ENCODE results near the gene EQTN. TPM values are rescaled to one million over a fixed set of nuclear protein-coding genes. Genes with fewer than 3 reads are reported as not detected.

The EQTN gene
- total and polyA plus RNA-seq, 10 of the 15 experiments (the other 5 are each of a cell fraction or from before 2014, with no cell fraction given): not detected

- TF ChIP-seq ZBTB11 (CRISPR knock-in tag; IDR thresholded peaks at IDR 0.05) (no peak), BHLHE40 (IDR thresholded peaks at IDR 0.05; ENCODE audit: borderline replicate concordance in 1 of 2, low read depth in 2 of 2, low read length in 1 of 2) (no peak), RB1 (IDR thresholded peaks at IDR 0.05; ENCODE audit: borderline replicate concordance) (no peak), MYC (IDR thresholded peaks at IDR 0.05; ENCODE audit: insufficient read depth, insufficient read length, insufficient replicate concordance, low read length, severe bottlenecking) (no peak), EZH2 (IDR thresholded peaks at IDR 0.05; ENCODE audit: borderline replicate concordance, control insufficient read depth, low read depth, low read length) (no peak), ZZZ3 (IDR thresholded peaks at IDR 0.05; ENCODE audit: control insufficient read depth, insufficient read length, low read depth) (no peak)
Observed at GRCh38 chr9:27292659-27293405, 4.1 kb downstream of the EQTN start (continued).

GRCh38 chr9:27291292-27291691 lies 5.7 kb downstream of the EQTN start:
- Histone ChIP-seq H3K27me3 (replicated peaks in 1 of 2; ENCODE audit: control insufficient read depth in 2 of 2, insufficient read depth in 2 of 2, low read length in 1 of 2) (no peaks in the 10 kb centered on the region; a peak in 2 of 4 replicates), H4K20me1 (ENCODE audit: control insufficient read depth, insufficient read depth) (no peaks in the 10 kb centered on the region), H3K36me3 (ENCODE audit: control insufficient read depth in 2 of 2, insufficient read depth in 2 of 2, low read length in 1 of 2) (no peaks in the 10 kb centered on the region), H3K9me3 (replicated peaks; ENCODE audit: control insufficient read depth, insufficient read depth, low read length) (no peaks in the 10 kb centered on the region), H3K79me2 (ENCODE audit: control insufficient read depth, insufficient read depth, low read length) (no peaks in the 10 kb centered on the region), H3K9ac (ENCODE audit: control insufficient read depth, insufficient read depth, low read length) (no peak overlapping the region), H3K4me1 (ENCODE audit: control insufficient read depth, insufficient read depth, low read length) (no peaks in the 10 kb centered on the region), H3K27ac (ENCODE audit: control insufficient read depth, insufficient read depth) (no peak overlapping the region), H2AFZ (ENCODE audit: control insufficient read depth, low read depth, low read length) (no peak overlapping the region), H3K4me3 (no peak overlapping the region), H3K4me2 (ENCODE audit: control insufficient read depth, insufficient read depth) (no peak overlapping the region)
- CTCF ChIA-PET: interaction anchor here (1.1 kb wide), 1 partner anchor 14 kb away, joined by 3 read pairs; no protein-coding TSS in a partner anchor
- FAIRE-seq: no peak
- no peak for DNase-seq (ENCODE audit: low read depth, low spot score)
- SMC1A ChIA-PET (ENCODE audit: uncharacterized antibody, unreplicated experiment): interaction anchor here (0.9 kb wide), 1 partner anchor 11 kb away, joined by 3 read pairs; no protein-coding TSS in a partner anchor
- no peak for TF ChIP-seq NFIC (IDR thresholded peaks at IDR 0.05; ENCODE audit: low read depth, low read length)
- TF ChIP-seq SIN3A (IDR thresholded peaks at IDR 0.05; ENCODE audit: low read depth, low read length): no peak
- ATAC-seq: no peak
- in situ Hi-C loops (cut with MboI): no loop called here
- intact Hi-C loops (cut with micrococcal nuclease; ENCODE audit: unreplicated experiment): no loop called here
- RAD21 ChIA-PET (ENCODE audit: unreplicated experiment): no interaction called here
- 50% methylated on average over 8 of the region's 8 CpGs for WGBS (ENCODE audit: insufficient coverage, insufficient replicate concordance, low lambda C conversion rate, missing lambda C conversion rate)
- BruUV-seq (replicated peaks): no TSS peak
- POLR2A ChIA-PET: interaction anchor here (0.6 kb wide), 1 partner anchor 1120 kb away, joined by 3 read pairs; no protein-coding TSS in a partner anchor
